ENCODE measurements around the gene AKT1S1.

AKT1S1 gene

GRCh38 chr19:49892716-49893115 is 15.6 kb upstream of the AKT1S1 start:
- no peak for DNase-seq (ENCODE audit: low read depth)
- peak overlapping the region; percentile 36; the same call in 1 of the 2 replicates for H3K4me3 ChIP-seq (ENCODE audit: low read depth, low read length)
- TF ChIP-seq CTCF (IDR thresholded peaks at IDR 0.05; ENCODE audit: low read depth, low read length, missing control alignments) = no peak

- no peak overlapping the region; the same call in 1 of the 2 replicates for H3K4me3 ChIP-seq (ENCODE audit: low read depth, low read length)
- no peak for TF ChIP-seq CTCF (IDR thresholded peaks at IDR 0.05; ENCODE audit: low read depth, low read length, missing control alignments)
- no peak for DNase-seq (ENCODE audit: low read depth)
These were observed 14.2 kb upstream of the AKT1S1 start for GRCh38 chr19:49891393-49891792.

- no peak for DNase-seq (ENCODE audit: low read depth)
- no peak for TF ChIP-seq CTCF (IDR thresholded peaks at IDR 0.05; ENCODE audit: low read depth, low read length, missing control alignments)
- peak overlapping the region; percentile 36 for H3K4me3 ChIP-seq (ENCODE audit: low read depth, low read length)
These were observed 13.5 kb upstream of the AKT1S1 start for GRCh38 chr19:49890349-49891311.

GRCh38 chr19:49889687-49890348 is 12.7 kb upstream of the AKT1S1 start:
- DNase-seq (ENCODE audit: low read depth) = no peak
- peak; percentile 81 for TF ChIP-seq CTCF (IDR thresholded peaks at IDR 0.05; ENCODE audit: low read depth, low read length, missing control alignments)
- peak overlapping the region; percentile 36 for H3K4me3 ChIP-seq (ENCODE audit: low read depth, low read length)

- no peak for TF ChIP-seq CTCF (IDR thresholded peaks at IDR 0.05; ENCODE audit: low read depth, low read length, missing control alignments)
- no peak for DNase-seq (ENCODE audit: low read depth)
- no peak overlapping the region; the same call in 1 of the 2 replicates for H3K4me3 ChIP-seq (ENCODE audit: low read depth, low read length)
These were observed 12.0 kb upstream of the AKT1S1 start for GRCh38 chr19:49889038-49889686.

- DNase-seq (ENCODE audit: low read depth) = no peak
- no peak overlapping the region; the same call in 1 of the 2 replicates for H3K4me3 ChIP-seq (ENCODE audit: low read depth, low read length)
- TF ChIP-seq CTCF (IDR thresholded peaks at IDR 0.05; ENCODE audit: low read depth, low read length, missing control alignments) = no peak
These were observed 11.3 kb upstream of the AKT1S1 start for GRCh38 chr19:49888510-49888824.
